ENCODE data around the gene POTEE.
A peak's percentile ranks its signal among the peaks of the same experiment; 100 is the strongest.
"Not testable (repeated sequence)": the region's sequence is repeated elsewhere in the genome, so short reads cannot be mapped to it uniquely, and the experiment has no call there.

The POTEE gene

GRCh38 chr2:131209030-131209772 lies at the start of gene POTEE:
POTEE (plus strand) TSS chr2:131209536; CDS start chr2:131218403, 8,867 bp downstream.
- not testable (repeated sequence) for H3K27ac Mint-ChIP-seq, H3K9me3 Mint-ChIP-seq, H3K4me3 Mint-ChIP-seq, H3K27me3 Mint-ChIP-seq, DNase-seq, H3K4me1 Mint-ChIP-seq
- peak; percentile 23 for ATAC-seq

DNA sequence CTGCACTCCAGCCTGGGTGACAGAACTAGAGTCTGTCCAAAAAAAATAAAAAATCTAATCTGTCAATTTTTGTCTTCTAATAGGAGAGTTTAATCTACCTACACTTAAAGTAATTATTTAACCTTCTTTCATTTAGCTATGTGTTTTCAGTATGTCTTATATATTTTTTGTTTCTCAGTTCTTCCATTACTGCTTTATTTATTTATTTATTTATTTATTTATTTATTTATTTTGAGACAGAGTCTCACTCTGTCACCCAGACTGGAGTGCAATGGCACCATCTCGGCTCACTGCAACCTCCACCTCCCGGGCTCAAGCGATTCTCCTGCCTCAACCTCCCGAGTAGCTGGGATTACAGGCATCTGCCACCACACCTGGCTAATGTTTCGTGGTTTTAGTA lies 43.8 kb upstream of the POTEE start:
- H3K4me1 Mint-ChIP-seq, H3K4me3 Mint-ChIP-seq, H3K27me3 Mint-ChIP-seq, H3K9me3 Mint-ChIP-seq, ATAC-seq, H3K27ac Mint-ChIP-seq, DNase-seq: not testable (repeated sequence)

DNA sequence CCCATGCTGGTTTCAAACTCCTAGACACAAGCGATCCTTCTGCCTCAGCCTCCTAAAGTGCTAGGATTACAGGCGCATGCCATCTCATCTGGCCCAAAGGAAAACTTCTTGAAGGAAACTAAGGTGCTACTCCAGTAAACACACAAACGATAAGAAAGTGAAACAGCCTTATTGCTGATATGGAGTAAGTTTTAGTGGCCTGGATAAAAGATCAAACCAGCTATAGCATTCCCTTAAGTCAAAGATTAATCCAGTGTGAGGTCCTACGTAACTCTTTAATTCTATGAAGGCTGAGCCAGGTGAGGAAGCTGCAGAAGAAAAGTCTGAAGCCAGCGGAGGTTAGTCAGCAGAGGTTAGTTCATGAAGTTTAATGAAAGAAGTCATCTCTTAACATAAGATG lies 40.8 kb upstream of the POTEE start:
- Mint-ChIP-seq H3K4me1 (no peaks in the 10 kb centered on the region), H3K27me3 (no peaks in the 10 kb centered on the region), H3K27ac (no peak overlapping the region), H3K4me3 (no peak overlapping the region), H3K9me3 (no peaks in the 10 kb centered on the region)
- DNase-seq: no peak
- ATAC-seq: no peak

DNA sequence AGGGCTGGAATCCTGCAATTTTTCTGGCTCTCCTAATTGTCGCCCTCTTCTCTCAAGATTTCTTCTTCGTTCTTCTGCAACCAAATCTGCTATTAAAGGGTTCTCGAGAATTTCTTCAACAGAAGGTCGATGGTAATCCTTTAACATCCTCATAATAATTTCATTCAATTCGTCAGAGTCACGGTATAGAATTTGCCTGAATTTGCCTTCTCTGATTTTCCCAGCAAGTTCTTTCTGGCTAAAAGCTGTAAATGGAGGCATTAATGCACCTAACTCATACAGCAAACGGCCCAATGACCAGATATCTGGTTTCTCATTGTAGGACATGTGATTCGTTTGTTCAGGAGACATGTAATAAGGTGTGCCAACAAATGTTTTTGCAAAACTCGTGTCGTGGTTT lies 31.3 kb upstream of the POTEE start:
- not testable (repeated sequence) for DNase-seq, H3K4me1 Mint-ChIP-seq, H3K4me3 Mint-ChIP-seq, ATAC-seq, H3K9me3 Mint-ChIP-seq, H3K27ac Mint-ChIP-seq
- H3K27me3 Mint-ChIP-seq: peaks cover 48% of the 10 kb centered on the region

DNA sequence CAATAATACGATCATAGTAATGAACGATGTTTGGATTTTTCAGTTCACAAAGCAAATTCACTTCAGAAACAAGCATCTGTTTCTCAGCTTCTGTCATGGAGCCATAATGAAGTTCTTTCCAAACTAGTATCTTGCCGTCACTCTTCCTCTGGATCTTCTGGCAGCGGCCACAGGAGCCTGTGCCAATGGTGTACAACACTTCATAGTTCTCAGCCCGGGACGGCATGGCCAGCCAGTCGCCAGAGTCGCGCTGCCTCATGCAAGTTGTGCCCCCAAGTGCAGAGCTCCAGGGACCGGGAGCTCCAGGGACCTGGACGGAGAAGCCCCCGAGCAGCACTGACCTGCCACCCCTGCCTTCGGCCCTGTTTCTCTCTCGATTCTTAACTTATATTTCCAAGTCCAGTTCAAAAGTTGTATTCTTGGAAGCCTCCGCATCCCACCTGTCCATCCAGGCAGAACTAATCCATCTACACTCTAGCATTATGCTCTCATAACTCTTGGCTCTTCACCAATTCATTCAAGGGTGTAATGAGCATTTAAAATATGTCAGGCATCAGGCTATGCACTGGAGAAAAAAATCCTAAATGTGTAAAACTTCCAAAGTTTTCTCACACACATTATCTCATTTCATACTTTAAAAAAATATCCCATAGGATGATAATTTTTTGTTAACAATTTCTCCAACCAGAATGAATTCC lies 30.5 kb upstream of the POTEE start:
- not testable (repeated sequence) for H3K27ac Mint-ChIP-seq, H3K4me1 Mint-ChIP-seq, ATAC-seq, DNase-seq, H3K4me3 Mint-ChIP-seq, H3K9me3 Mint-ChIP-seq
- peaks cover 51% of the 10 kb centered on the region for H3K27me3 Mint-ChIP-seq

GRCh38 chr2:131181451-131181850 lies 27.9 kb upstream of the POTEE start:
- not testable (repeated sequence) for H3K4me1 Mint-ChIP-seq, DNase-seq, H3K4me3 Mint-ChIP-seq, H3K27ac Mint-ChIP-seq, ATAC-seq, H3K9me3 Mint-ChIP-seq
- peaks cover 40% of the 10 kb centered on the region for H3K27me3 Mint-ChIP-seq

DNA sequence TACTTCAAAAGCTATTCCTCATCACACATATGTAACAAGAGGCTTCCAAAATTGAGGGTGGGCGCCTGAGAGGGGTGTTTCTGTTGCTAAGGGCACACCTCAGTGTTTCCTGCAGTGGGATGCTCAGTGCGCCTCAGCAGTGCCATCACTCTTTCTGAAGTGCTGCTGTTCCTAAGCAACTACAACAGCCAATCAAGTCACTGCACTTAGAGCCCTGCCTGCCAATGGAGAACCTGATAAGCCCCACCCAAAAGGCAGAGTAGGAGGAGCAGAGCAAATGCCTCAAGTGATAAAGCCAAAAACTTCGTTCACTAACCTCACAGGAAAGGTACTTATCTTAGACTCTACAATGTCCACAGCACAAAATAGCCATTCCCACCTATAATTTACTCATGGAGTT lies 15.9 kb upstream of the POTEE start:
- peaks cover 19% of the 10 kb centered on the region for H3K27me3 Mint-ChIP-seq
- not testable (repeated sequence) for DNase-seq, H3K4me1 Mint-ChIP-seq, ATAC-seq, H3K9me3 Mint-ChIP-seq, H3K27ac Mint-ChIP-seq, H3K4me3 Mint-ChIP-seq

GRCh38 chr2:131196186-131196585 lies 13.2 kb upstream of the POTEE start:
- not testable (repeated sequence) for H3K4me1 Mint-ChIP-seq, H3K4me3 Mint-ChIP-seq

GRCh38 chr2:131201098-131201497 lies 8.2 kb upstream of the POTEE start:
- no peaks in the 10 kb centered on the region for H3K4me1 Mint-ChIP-seq
- ATAC-seq: no peak
- H3K9me3 Mint-ChIP-seq: no peaks in the 10 kb centered on the region
- no peak overlapping the region for H3K27ac Mint-ChIP-seq
- H3K27me3 Mint-ChIP-seq: no peaks in the 10 kb centered on the region
- no peak for DNase-seq
- no peak overlapping the region for H3K4me3 Mint-ChIP-seq

More at GRCh38 chr2:131196186-131196585, 13.2 kb upstream of the POTEE start:
- not testable (repeated sequence) for H3K27ac Mint-ChIP-seq, DNase-seq, ATAC-seq, H3K27me3 Mint-ChIP-seq, H3K9me3 Mint-ChIP-seq

GRCh38 chr2:131207839-131208238 lies 1.5 kb upstream of the POTEE start:
- H3K4me3 Mint-ChIP-seq, ATAC-seq, H3K27ac Mint-ChIP-seq, DNase-seq, H3K27me3 Mint-ChIP-seq, H3K4me1 Mint-ChIP-seq, H3K9me3 Mint-ChIP-seq: not testable (repeated sequence)

- DNase-seq, H3K27ac Mint-ChIP-seq, H3K4me3 Mint-ChIP-seq, H3K27me3 Mint-ChIP-seq, H3K9me3 Mint-ChIP-seq, H3K4me1 Mint-ChIP-seq: not testable (repeated sequence)
- ATAC-seq: peak; percentile 42
Measured at GRCh38 chr2:131209773-131210104, 403 bp downstream of the POTEE start.

- DNase-seq, H3K4me1 Mint-ChIP-seq, H3K27ac Mint-ChIP-seq, H3K27me3 Mint-ChIP-seq, H3K9me3 Mint-ChIP-seq, H3K4me3 Mint-ChIP-seq: not testable (repeated sequence)
- peak; percentile 67 for ATAC-seq
Measured at GRCh38 chr2:131210434-131211211, 1.3 kb downstream of the POTEE start.

- not testable (repeated sequence) for H3K27ac Mint-ChIP-seq, H3K4me1 Mint-ChIP-seq, H3K27me3 Mint-ChIP-seq, H3K9me3 Mint-ChIP-seq, ATAC-seq, DNase-seq, H3K4me3 Mint-ChIP-seq
Measured at GRCh38 chr2:131217238-131217986, 8.1 kb downstream of the POTEE start.

DNA sequence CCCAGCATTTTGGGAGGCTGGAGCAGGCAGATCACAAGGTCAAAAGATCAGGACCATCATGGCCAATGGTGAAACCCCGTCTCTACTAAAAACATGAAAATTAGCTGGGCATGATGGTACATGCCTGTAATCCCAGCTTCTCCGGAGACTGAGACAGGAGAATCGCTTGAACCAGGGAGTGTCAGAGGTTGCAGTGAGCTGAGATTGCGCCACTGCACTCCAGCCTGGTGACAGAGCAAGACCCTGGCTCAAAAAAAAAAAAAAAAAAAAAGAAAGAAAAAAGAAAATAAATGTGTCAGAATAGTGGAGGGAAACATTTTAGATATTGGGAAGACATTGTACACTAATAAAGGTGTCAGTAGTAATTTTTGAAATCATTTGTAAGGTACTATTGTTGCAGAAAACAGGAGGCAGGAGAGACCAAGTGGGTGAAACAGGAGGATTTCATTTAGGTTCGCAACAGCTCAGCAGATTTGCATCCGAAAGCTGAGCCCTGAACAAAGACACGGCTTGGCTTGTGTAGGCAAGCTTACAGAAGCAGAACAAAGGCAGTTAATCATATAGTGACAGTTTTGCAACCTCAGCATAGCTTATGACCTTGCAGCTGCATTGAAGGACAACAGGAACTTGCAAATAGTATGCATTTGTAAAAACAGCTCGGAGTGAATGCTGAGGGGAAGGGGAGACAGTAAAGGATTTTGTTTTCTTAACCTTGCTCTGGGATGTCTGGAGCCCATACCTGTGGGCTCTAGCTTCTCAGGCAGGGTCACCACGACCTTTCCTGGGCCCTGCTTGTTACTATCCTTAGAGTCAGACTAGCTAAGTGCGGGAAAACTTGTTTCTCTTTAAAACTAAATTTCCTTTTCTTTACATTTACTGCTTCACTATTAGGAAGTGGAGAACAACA lies 26.5 kb downstream of the POTEE start:
- not testable (repeated sequence) for ATAC-seq, H3K4me3 Mint-ChIP-seq, DNase-seq, H3K4me1 Mint-ChIP-seq, H3K27me3 Mint-ChIP-seq, H3K9me3 Mint-ChIP-seq
- peak overlapping the region in 1 of 2 donors; percentile 52 for H3K27ac Mint-ChIP-seq

Data from stimulated activated naive CD8-positive, alpha-beta T cell treated with anti-CD3 and anti-CD28 coated beads, Interleukin-15, amount 100 ng/mL, for 72 hours (primary cell).